Measurements from ENCODE around the gene EPS15. TPM values are rescaled to one million over a fixed set of nuclear protein-coding genes. Genes with fewer than 3 reads are reported as not detected.

Gene EPS15
- total RNA-seq, 1 donor from 2014 or later, result 42.0 TPM

GRCh38 chr1:51432146-51432545, 86.9 kb downstream of the EPS15 start:
- Mint-ChIP-seq H3K4me1 (no peaks in the 10 kb centered on the region), H3K27me3 (ENCODE audit: insufficient read depth, low read depth) (no peaks in the 10 kb centered on the region), H3K36me3 (peaks cover 4% of the 10 kb centered on the region), H3K9me3 (no peaks in the 10 kb centered on the region), H3K4me3 (no peak overlapping the region), H3K27ac (no peak overlapping the region)
- Histone ChIP-seq H3K27ac (no peak overlapping the region), H4K20me1 (ENCODE audit: low read depth) (no peaks in the 10 kb centered on the region), H3K4me3 (no peak overlapping the region), H3K27me3 (no peaks in the 10 kb centered on the region), H3K4me1 (no peaks in the 10 kb centered on the region), H3F3A (ENCODE audit: low read depth) (no peaks in the 10 kb centered on the region), H3K36me3 (no peaks in the 10 kb centered on the region), H3K9me3 (ENCODE audit: low read depth) (no peaks in the 10 kb centered on the region), H2AFZ (replicated peaks) (no peak overlapping the region), H3K4me2 (no peak overlapping the region), H3K9ac (no peak overlapping the region), H3K79me2 (ENCODE audit: low read depth) (no peaks in the 10 kb centered on the region)
- no peak for TF ChIP-seq EZH2 (IDR thresholded peaks at IDR 0.05)
- DNase-seq (ENCODE audit: low spot score), result no peak

DNA sequence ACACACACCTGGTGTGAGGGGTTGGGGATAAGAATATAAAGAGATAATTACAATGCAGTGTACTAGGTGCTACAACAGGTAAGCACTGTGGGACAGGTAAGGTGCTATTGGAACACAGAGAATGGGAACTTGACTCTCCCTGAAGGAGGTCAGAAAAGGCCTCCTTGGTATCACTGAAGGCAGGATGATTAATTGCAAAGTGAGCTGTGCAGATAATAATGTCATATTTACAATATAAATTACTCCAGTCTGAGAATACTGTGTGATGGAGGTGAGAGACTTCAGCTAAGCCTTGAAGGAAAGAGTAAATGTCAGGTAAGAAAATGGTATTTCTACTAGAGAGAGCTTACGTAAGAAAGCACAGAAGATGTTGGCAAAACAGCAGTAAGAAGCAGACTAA, 91.6 kb downstream of the EPS15 start:
- H3K4me3 Mint-ChIP-seq, result no peak overlapping the region
- no peaks in the 10 kb centered on the region for H4K20me1 ChIP-seq (ENCODE audit: low read depth)
- H3K9me3 Mint-ChIP-seq, result no peaks in the 10 kb centered on the region
- no peak overlapping the region for H3K4me3 ChIP-seq
- H3K79me2 ChIP-seq (ENCODE audit: low read depth), result no peaks in the 10 kb centered on the region
- DNase-seq (ENCODE audit: low spot score), result no peak
- H3F3A ChIP-seq (ENCODE audit: low read depth), result no peaks in the 10 kb centered on the region
- no peaks in the 10 kb centered on the region for H3K36me3 ChIP-seq
- no peak for TF ChIP-seq EZH2phosphoT487 (IDR thresholded peaks at IDR 0.05)
- TF ChIP-seq, protein P1, sequence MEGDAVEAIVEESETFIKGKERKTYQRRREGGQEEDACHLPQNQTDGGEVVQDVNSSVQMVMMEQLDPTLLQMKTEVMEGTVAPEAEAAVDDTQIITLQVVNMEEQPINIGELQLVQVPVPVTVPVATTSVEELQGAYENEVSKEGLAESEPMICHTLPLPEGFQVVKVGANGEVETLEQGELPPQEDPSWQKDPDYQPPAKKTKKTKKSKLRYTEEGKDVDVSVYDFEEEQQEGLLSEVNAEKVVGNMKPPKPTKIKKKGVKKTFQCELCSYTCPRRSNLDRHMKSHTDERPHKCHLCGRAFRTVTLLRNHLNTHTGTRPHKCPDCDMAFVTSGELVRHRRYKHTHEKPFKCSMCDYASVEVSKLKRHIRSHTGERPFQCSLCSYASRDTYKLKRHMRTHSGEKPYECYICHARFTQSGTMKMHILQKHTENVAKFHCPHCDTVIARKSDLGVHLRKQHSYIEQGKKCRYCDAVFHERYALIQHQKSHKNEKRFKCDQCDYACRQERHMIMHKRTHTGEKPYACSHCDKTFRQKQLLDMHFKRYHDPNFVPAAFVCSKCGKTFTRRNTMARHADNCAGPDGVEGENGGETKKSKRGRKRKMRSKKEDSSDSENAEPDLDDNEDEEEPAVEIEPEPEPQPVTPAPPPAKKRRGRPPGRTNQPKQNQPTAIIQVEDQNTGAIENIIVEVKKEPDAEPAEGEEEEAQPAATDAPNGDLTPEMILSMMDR (IDR thresholded peaks at IDR 0.05), result no peak
- TF ChIP-seq EZH2 (IDR thresholded peaks at IDR 0.05), result no peak
- peaks cover 14% of the 10 kb centered on the region for H3K4me1 Mint-ChIP-seq
- H2AFZ ChIP-seq (replicated peaks), result no peak overlapping the region
- H3K27me3 ChIP-seq, result no peaks in the 10 kb centered on the region
- peaks cover 5% of the 10 kb centered on the region for H3K36me3 Mint-ChIP-seq
- H3K27ac Mint-ChIP-seq, result no peak overlapping the region
- H3K27ac ChIP-seq, result no peak overlapping the region
- no peaks in the 10 kb centered on the region for H3K9me3 ChIP-seq (ENCODE audit: low read depth)
- H3K4me1 ChIP-seq, result peaks cover 15% of the 10 kb centered on the region
- H3K27me3 Mint-ChIP-seq (ENCODE audit: insufficient read depth, low read depth), result no peaks in the 10 kb centered on the region
- no peak overlapping the region for H3K9ac ChIP-seq
- H3K4me2 ChIP-seq, result no peak overlapping the region

- DNase-seq (ENCODE audit: low spot score), result no peak
- no peak overlapping the region for H3K27ac ChIP-seq
- no peaks in the 10 kb centered on the region for H3K79me2 ChIP-seq (ENCODE audit: low read depth)
- peaks cover 5% of the 10 kb centered on the region for H3K36me3 Mint-ChIP-seq
- no peak overlapping the region for H3K27ac Mint-ChIP-seq
- H4K20me1 ChIP-seq (ENCODE audit: low read depth), result no peaks in the 10 kb centered on the region
- H3K4me3 Mint-ChIP-seq, result no peak overlapping the region
- H3K4me2 ChIP-seq, result no peak overlapping the region
- H3K4me3 ChIP-seq, result no peak overlapping the region
- no peaks in the 10 kb centered on the region for H3K9me3 Mint-ChIP-seq
- no peaks in the 10 kb centered on the region for H3K27me3 ChIP-seq
- H3K36me3 ChIP-seq, result no peaks in the 10 kb centered on the region
- H3K9ac ChIP-seq, result no peak overlapping the region
- H3F3A ChIP-seq (ENCODE audit: low read depth), result no peaks in the 10 kb centered on the region
- H3K4me1 Mint-ChIP-seq, result peaks cover 24% of the 10 kb centered on the region
- H2AFZ ChIP-seq (replicated peaks), result no peak overlapping the region
- H3K27me3 Mint-ChIP-seq (ENCODE audit: insufficient read depth, low read depth), result no peaks in the 10 kb centered on the region
- peaks cover 28% of the 10 kb centered on the region for H3K4me1 ChIP-seq
- no peak for TF ChIP-seq EZH2 (IDR thresholded peaks at IDR 0.05)
- TF ChIP-seq, protein P1 (IDR thresholded peaks at IDR 0.05), result no peak
- TF ChIP-seq EZH2phosphoT487 (IDR thresholded peaks at IDR 0.05), result no peak
- H3K9me3 ChIP-seq (ENCODE audit: low read depth), result no peaks in the 10 kb centered on the region
These were observed 93.1 kb downstream of the EPS15 start for GRCh38 chr1:51425955-51426354.

DNA sequence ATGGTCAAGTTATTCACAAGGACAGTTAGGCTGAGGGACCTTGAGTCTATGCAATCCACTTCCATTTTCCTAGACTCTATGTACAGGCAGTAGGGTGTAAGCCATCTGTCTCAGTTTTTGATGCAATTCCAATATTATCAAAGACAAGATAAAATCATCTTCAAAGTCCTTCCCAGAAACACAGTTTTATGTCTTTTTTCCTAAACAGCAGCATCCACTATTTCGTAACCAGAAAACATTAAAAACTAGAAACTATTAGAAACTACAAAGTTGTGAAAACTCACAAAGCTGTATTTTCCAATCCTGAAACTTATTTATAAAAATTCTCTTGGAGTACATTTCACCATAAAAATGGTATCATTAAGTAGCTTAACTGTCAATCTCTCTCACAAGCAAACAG, 93.8 kb downstream of the EPS15 start:
- Histone ChIP-seq H3K4me1 (peaks cover 28% of the 10 kb centered on the region), H3K9me3 (ENCODE audit: low read depth) (no peaks in the 10 kb centered on the region), H3K9ac (no peak overlapping the region), H3K27ac (no peak overlapping the region), H3K4me2 (no peak overlapping the region), H3K4me3 (no peak overlapping the region), H3F3A (ENCODE audit: low read depth) (no peaks in the 10 kb centered on the region), H3K79me2 (ENCODE audit: low read depth) (no peaks in the 10 kb centered on the region), H2AFZ (replicated peaks) (no peak overlapping the region), H3K27me3 (no peaks in the 10 kb centered on the region), H3K36me3 (no peaks in the 10 kb centered on the region), H4K20me1 (ENCODE audit: low read depth) (no peaks in the 10 kb centered on the region)
- H3K27ac Mint-ChIP-seq, result no peak overlapping the region
- no peaks in the 10 kb centered on the region for H3K9me3 Mint-ChIP-seq
- no peaks in the 10 kb centered on the region for H3K27me3 Mint-ChIP-seq (ENCODE audit: insufficient read depth, low read depth)
- no peak for TF ChIP-seq EZH2 (IDR thresholded peaks at IDR 0.05)
- TF ChIP-seq, protein P1 (IDR thresholded peaks at IDR 0.05), result no peak
- no peak for TF ChIP-seq EZH2phosphoT487 (IDR thresholded peaks at IDR 0.05)
- H3K4me3 Mint-ChIP-seq, result no peak overlapping the region
- peaks cover 29% of the 10 kb centered on the region for H3K4me1 Mint-ChIP-seq
- H3K36me3 Mint-ChIP-seq, result peaks cover 5% of the 10 kb centered on the region
- no peak for DNase-seq (ENCODE audit: low spot score)

Measured in neural progenitor cell (in vitro differentiated cells).